ENCODE results near the gene VAV2. TPM values are rescaled to one million over a fixed set of nuclear protein-coding genes. Genes with fewer than 3 reads are reported as not detected.

Gene VAV2
- polyA plus RNA-seq, 10 donors = 12.0 to 16.7 (median 14.3) TPM

- DNase-seq = no peak
These were observed 97.5 kb downstream of the VAV2 start for GRCh38 chr9:133894377-133895321.

GRCh38 chr9:133893191-133893994 lies 98.7 kb downstream of the VAV2 start:
- no peak for DNase-seq

- DNase-seq = no peak
These were observed 99.8 kb downstream of the VAV2 start for GRCh38 chr9:133892193-133892920.

GRCh38 chr9:133891741-133892140 lies 100.4 kb downstream of the VAV2 start:
- DNase-seq = no peak

GRCh38 chr9:133890583-133890982 lies 101.5 kb downstream of the VAV2 start:
- DNase-seq = no peak

GRCh38 chr9:133889584-133890301 lies 102.4 kb downstream of the VAV2 start:
- no peak for DNase-seq

- no peak for DNase-seq
These were observed 103.2 kb downstream of the VAV2 start for GRCh38 chr9:133888809-133889491.

- DNase-seq = no peak
These were observed 103.9 kb downstream of the VAV2 start for GRCh38 chr9:133888048-133888808.

- no peak for DNase-seq
These were observed 104.5 kb downstream of the VAV2 start for GRCh38 chr9:133887540-133888047.

GRCh38 chr9:133886563-133887501 lies 105.3 kb downstream of the VAV2 start:
- DNase-seq = no peak

- no peak for DNase-seq
These were observed 107.0 kb downstream of the VAV2 start for GRCh38 chr9:133884907-133885744.

- no peak for DNase-seq
These were observed 109.0 kb downstream of the VAV2 start for GRCh38 chr9:133882849-133883755.

- no peak for DNase-seq
These were observed 110.3 kb downstream of the VAV2 start for GRCh38 chr9:133881671-133882381.

- DNase-seq = no peak
These were observed 111.1 kb downstream of the VAV2 start for GRCh38 chr9:133880851-133881661.

- DNase-seq = no peak
These were observed 112.0 kb downstream of the VAV2 start for GRCh38 chr9:133880136-133880535.
